GM10266 (cell line): ENCODE measurements around the gene CRYAA.

ENCODE experiments used
- DNase-seq: peaks from one replicate; pipeline ENCODE4 v3.0.0; 2012; ENCODE audit errors: extremely low spot score
- CTCF ChIP-seq: IDR thresholded peaks from 2 replicates; pipeline ENCODE4 v1.5.1; 2012; ENCODE audit warnings: mild to moderate bottlenecking, low read depth; ENCODE audit not compliant: control insufficient read depth, insufficient read depth; ENCODE audit errors: missing control alignments

Gene CRYAA

GRCh38 chr21:43190951-43191350, 22.1 kb downstream of the CRYAA start:
- TF ChIP-seq CTCF: no peak
- DNase-seq: no peak

- DNase-seq: no peak
- TF ChIP-seq CTCF: no peak
These were observed 22.7 kb downstream of the CRYAA start for GRCh38 chr21:43191521-43191920.

GRCh38 chr21:43191971-43192370, 23.2 kb downstream of the CRYAA start:
- TF ChIP-seq CTCF: no peak
- no peak for DNase-seq

GRCh38 chr21:43192501-43193081, 23.8 kb downstream of the CRYAA start:
- DNase-seq: no peak

GRCh38 chr21:43193088-43193650, 24.4 kb downstream of the CRYAA start:
- DNase-seq: no peak
- TF ChIP-seq CTCF: no peak

More at GRCh38 chr21:43192501-43193081, 23.8 kb downstream of the CRYAA start:
- TF ChIP-seq CTCF: no peak

- TF ChIP-seq CTCF: no peak
- DNase-seq: peak; percentile 30
These were observed 25.0 kb downstream of the CRYAA start for GRCh38 chr21:43193651-43194302.

- no peak for TF ChIP-seq CTCF
- DNase-seq: peak; percentile 44
These were observed 25.7 kb downstream of the CRYAA start for GRCh38 chr21:43194303-43195120.
